Hepatocyte (in vitro differentiated cells): ENCODE measurements around the gene PRPF19. TPM values are rescaled to one million over a fixed set of nuclear protein-coding genes. Genes with fewer than 3 reads are reported as not detected.

Experiments used
- DNase-seq: peaks from one replicate; pipeline ENCODE4 v3.0.0-alpha.2; 2016; ENCODE audit warnings: low spot score
- H2AFZ ChIP-seq: fragments of 200-600 bp; sonication (generic); 2 replicates; pipeline ENCODE4 v1.6.0; 2016; ENCODE audit warnings: antibody characterized with exemption, mild to moderate bottlenecking
- H3K27ac ChIP-seq: fragments of 200-600 bp; sonication (generic); 2 replicates; pipeline ENCODE4 v1.5.1; 2016; ENCODE audit warnings: mild to moderate bottlenecking
- H3K27me3 ChIP-seq: fragments of 200-600 bp; sonication (generic); 2 replicates; pipeline ENCODE4 v1.6.1; 2016
- H3K36me3 ChIP-seq: fragments of 200-600 bp; sonication (generic); replicated peaks from 2 replicates; pipeline ENCODE4 v1.5.1; 2016; ENCODE audit warnings: low read depth; ENCODE audit not compliant: insufficient read depth
- H3K4me1 ChIP-seq: fragments of 200-600 bp; sonication (generic); 2 replicates; pipeline ENCODE4 v1.5.1; 2016; ENCODE audit warnings: mild to moderate bottlenecking, moderate library complexity; ENCODE audit not compliant: insufficient read depth
- H3K4me2 ChIP-seq: fragments of 200-600 bp; sonication (generic); 2 replicates; pipeline ENCODE4 v1.6.0; 2016
- H3K4me3 ChIP-seq: fragments of 200-600 bp; sonication (generic); 2 replicates; pipeline ENCODE4 v1.5.1; 2016; ENCODE audit warnings: mild to moderate bottlenecking
- H3K79me2 ChIP-seq: fragments of 200-600 bp; sonication (generic); 2 replicates; pipeline ENCODE4 v1.6.0; 2017; ENCODE audit warnings: mild to moderate bottlenecking
- H3K9me2 ChIP-seq: fragments of 200-600 bp; sonication (generic); replicated peaks from 2 replicates; pipeline ENCODE4 v1.6.0; 2017; ENCODE audit warnings: mild to moderate bottlenecking; ENCODE audit not compliant: insufficient read depth
- H3K9me3 ChIP-seq: fragments of 200-600 bp; sonication (generic); 2 replicates; pipeline ENCODE4 v1.5.1; 2016; ENCODE audit warnings: low read depth, mild to moderate bottlenecking
- H4K20me1 ChIP-seq: fragments of 200-600 bp; sonication (generic); 2 replicates; pipeline ENCODE4 v1.6.0; 2016; ENCODE audit warnings: mild to moderate bottlenecking; ENCODE audit not compliant: insufficient read depth, poor library complexity, severe bottlenecking
- EZH2 ChIP-seq: fragments of 200-600 bp; sonication (generic); IDR thresholded peaks from 2 replicates; pipeline ENCODE4 v1.6.1; 2016; ENCODE audit warnings: antibody characterized with exemption, mild to moderate bottlenecking, borderline replicate concordance
- EZH2phosphoT487 ChIP-seq: fragments of 200-600 bp; sonication (generic); IDR thresholded peaks from one replicate; pipeline ENCODE4 v1.6.1; 2018; ENCODE audit warnings: antibody characterized with exemption, mild to moderate bottlenecking, low read depth, moderate library complexity; ENCODE audit not compliant: unreplicated experiment, severe bottlenecking
- WGBS: methylation state at CpG from one replicate; pipeline ENCODE4 v1.1.6; 2016; ENCODE audit warnings: low lambda C conversion rate; ENCODE audit errors: missing lambda C conversion rate; 5-methylcytosine and 5-hydroxymethylcytosine counted together
- polyA plus RNA-seq: library from polyadenylated mRNA; unstranded; fragments of >200 nt; fragmentation: Nextera tagmentation; extraction: Ambion mirVana; gene quantifications from 2 replicates; pipeline ENCODE4 v1.2.1, GENCODE V29; 2016
- total RNA-seq: library from RNA; depleted of rRNA; stranded (reverse); fragments of >200 nt; gene quantifications from 2 replicates; pipeline ENCODE4 v1.2.3, GENCODE V29; 2014
- TF ChIP-seq, protein P1 (sequence below): fragments of 200-600 bp; sonication (generic); IDR thresholded peaks from 2 replicates; pipeline ENCODE4 v1.5.1; 2016; ENCODE audit warnings: antibody characterized with exemption, mild to moderate bottlenecking; ENCODE audit not compliant: poor library complexity

Gene PRPF19
- total and polyA plus RNA-seq, 2 experiments from 2014 or later, result 19.3 to 53.8 TPM

DNA sequence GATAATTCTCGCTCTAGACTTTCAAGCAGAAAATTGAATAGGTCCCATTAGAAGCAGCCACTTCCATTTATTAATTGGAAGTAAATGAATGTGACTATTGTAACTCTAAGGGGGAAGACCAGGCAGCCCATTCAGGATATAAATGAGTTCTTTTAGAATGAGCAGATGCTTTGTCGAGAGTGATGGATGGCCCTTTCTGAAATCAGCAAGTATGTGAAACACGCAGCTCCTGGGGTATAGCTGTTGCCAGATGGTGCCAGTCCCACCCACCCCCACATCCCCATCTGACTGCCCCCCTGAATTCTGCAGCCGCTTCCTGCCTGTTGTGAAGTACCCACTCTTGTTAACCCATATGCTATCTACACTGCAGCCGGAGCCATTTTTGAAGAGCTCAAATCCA lies 41.9 kb upstream of the PRPF19 start:
- no peak for DNase-seq

DNA sequence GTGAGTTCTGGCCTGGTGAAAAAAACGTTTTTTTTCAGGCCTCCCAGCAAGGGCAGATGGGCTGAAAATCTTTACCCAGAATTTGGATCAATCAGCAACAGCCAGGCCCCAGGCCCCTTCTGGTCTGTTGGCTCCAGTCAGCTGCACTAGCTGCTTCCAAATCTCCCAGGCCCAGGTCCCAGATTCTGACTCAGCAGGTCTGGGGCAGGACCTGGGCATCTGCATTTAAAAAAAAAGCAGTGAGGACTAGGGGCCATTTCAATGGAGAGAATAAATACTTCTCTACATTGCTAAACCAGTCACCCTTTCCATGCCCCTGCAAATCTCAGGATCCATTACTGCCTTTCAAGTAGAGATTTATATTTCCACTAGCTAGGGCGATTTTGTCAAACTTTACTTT lies 41.3 kb upstream of the PRPF19 start:
- Histone ChIP-seq H3K4me1 (peaks cover 3% of the 10 kb centered on the region), H3K4me3 (no peak overlapping the region), H3K9me3 (no peaks in the 10 kb centered on the region), H3K27me3 (peaks cover 30% of the 10 kb centered on the region), H2AFZ (no peak overlapping the region), H3K9me2 (no peaks in the 10 kb centered on the region), H3K4me2 (no peak overlapping the region), H4K20me1 (no peaks in the 10 kb centered on the region), H3K27ac (no peak overlapping the region), H3K79me2 (no peaks in the 10 kb centered on the region), H3K36me3 (no peaks in the 10 kb centered on the region)
- DNase-seq, result no peak
- WGBS, result 36% methylated on average over 2 of the region's 2 CpGs
- no peak for TF ChIP-seq EZH2
- TF ChIP-seq, protein P1, sequence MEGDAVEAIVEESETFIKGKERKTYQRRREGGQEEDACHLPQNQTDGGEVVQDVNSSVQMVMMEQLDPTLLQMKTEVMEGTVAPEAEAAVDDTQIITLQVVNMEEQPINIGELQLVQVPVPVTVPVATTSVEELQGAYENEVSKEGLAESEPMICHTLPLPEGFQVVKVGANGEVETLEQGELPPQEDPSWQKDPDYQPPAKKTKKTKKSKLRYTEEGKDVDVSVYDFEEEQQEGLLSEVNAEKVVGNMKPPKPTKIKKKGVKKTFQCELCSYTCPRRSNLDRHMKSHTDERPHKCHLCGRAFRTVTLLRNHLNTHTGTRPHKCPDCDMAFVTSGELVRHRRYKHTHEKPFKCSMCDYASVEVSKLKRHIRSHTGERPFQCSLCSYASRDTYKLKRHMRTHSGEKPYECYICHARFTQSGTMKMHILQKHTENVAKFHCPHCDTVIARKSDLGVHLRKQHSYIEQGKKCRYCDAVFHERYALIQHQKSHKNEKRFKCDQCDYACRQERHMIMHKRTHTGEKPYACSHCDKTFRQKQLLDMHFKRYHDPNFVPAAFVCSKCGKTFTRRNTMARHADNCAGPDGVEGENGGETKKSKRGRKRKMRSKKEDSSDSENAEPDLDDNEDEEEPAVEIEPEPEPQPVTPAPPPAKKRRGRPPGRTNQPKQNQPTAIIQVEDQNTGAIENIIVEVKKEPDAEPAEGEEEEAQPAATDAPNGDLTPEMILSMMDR, result no peak

More for the DNA sequence above, 41.9 kb upstream of the PRPF19 start:
- Histone ChIP-seq H3K9me2 (no peaks in the 10 kb centered on the region), H3K9me3 (no peaks in the 10 kb centered on the region), H3K27ac (no peak overlapping the region), H3K4me2 (no peak overlapping the region), H3K79me2 (no peaks in the 10 kb centered on the region), H4K20me1 (no peaks in the 10 kb centered on the region), H3K4me1 (peaks cover 3% of the 10 kb centered on the region), H3K27me3 (peaks cover 35% of the 10 kb centered on the region), H2AFZ (no peak overlapping the region), H3K36me3 (no peaks in the 10 kb centered on the region), H3K4me3 (no peak overlapping the region)
- TF ChIP-seq EZH2phosphoT487 (no peak), EZH2 (no peak)
- TF ChIP-seq, protein P1, result no peak
- WGBS, result 82% methylated on average over 5 of the region's 5 CpGs

DNA sequence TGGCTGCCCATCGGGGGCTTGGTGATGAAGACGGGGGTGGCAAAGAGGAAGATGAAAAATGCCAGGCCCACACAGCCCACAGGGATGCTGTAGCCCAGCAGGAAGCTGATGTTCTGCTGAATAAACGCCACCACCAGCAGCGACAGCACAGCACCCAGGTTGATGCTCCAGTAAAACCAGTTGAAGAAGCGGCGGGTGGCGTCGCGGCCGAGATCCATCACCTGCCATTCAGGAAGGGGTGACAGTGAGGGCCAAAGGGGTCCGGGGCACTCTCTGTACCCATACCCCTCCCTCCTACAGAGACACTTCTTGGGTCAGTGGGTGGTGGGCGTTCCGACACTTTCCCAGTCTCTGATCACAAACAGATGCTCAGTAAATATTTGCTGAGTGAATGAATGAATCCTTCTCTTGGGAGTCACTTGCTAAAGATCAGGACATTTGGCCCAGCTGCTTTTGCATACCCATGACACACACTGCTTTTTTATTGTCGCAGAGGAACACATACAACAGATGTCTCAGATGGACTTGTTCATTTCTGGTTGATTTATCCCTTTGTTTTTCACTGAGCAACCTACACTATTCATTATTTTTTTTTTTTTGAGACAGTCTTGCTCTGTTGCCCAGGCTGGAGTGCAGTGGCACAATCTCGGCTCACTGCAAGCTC lies 40.3 kb upstream of the PRPF19 start:
- H3K4me3 ChIP-seq, result no peak overlapping the region
- DNase-seq, result no peak
- H3K27ac ChIP-seq, result no peak overlapping the region
- no peak overlapping the region for H3K4me2 ChIP-seq
- H3K79me2 ChIP-seq, result no peaks in the 10 kb centered on the region
- TF ChIP-seq, protein P1, result no peak
- TF ChIP-seq EZH2phosphoT487 (no peak), EZH2 (no peak)
- 89% methylated on average over 15 of the region's 15 CpGs for WGBS
- no peak overlapping the region for H2AFZ ChIP-seq
- no peaks in the 10 kb centered on the region for H3K9me3 ChIP-seq
- no peaks in the 10 kb centered on the region for H3K36me3 ChIP-seq
- no peaks in the 10 kb centered on the region for H3K9me2 ChIP-seq
- no peaks in the 10 kb centered on the region for H4K20me1 ChIP-seq
- peaks cover 3% of the 10 kb centered on the region for H3K4me1 ChIP-seq
- H3K27me3 ChIP-seq, result peaks cover 24% of the 10 kb centered on the region

DNA sequence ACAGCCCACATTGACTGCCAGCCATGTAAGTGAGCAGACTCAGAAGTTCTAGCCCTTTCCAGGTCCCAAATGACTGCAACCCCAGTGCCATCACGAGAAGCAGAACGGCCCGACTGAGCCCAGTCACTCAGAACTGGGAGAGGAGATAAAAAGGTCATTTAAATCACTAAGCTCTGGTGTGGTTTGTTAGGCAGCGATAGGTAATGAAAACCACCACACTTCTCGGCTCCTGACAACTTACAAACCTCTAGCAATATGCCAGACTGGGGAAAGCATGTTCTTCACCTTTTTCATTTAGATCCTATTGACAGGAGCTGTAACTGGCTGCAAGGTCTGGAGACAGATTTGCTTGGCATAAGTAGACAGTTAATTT lies 38.9 kb upstream of the PRPF19 start:
- H3K4me1 ChIP-seq, result peaks cover 3% of the 10 kb centered on the region
- no peak for TF ChIP-seq EZH2
- TF ChIP-seq, protein P1, result no peak
- no peak for TF ChIP-seq EZH2phosphoT487
- no peaks in the 10 kb centered on the region for H3K9me2 ChIP-seq
- no peaks in the 10 kb centered on the region for H3K79me2 ChIP-seq
- no peaks in the 10 kb centered on the region for H3K9me3 ChIP-seq
- no peak overlapping the region for H2AFZ ChIP-seq
- WGBS, result 89% methylated on average over 5 of the region's 5 CpGs
- no peak overlapping the region for H3K4me2 ChIP-seq
- no peak overlapping the region for H3K27ac ChIP-seq
- H3K4me3 ChIP-seq, result no peak overlapping the region
- H3K36me3 ChIP-seq, result no peaks in the 10 kb centered on the region
- H4K20me1 ChIP-seq, result no peaks in the 10 kb centered on the region
- no peak for DNase-seq
- H3K27me3 ChIP-seq, result peaks cover 12% of the 10 kb centered on the region
